Measurements from ENCODE around the gene RHBDF2. TPM values are rescaled to one million over a fixed set of nuclear protein-coding genes. Genes with fewer than 3 reads are reported as not detected.

RHBDF2 gene
- polyA plus RNA-seq, 4 donors: 2.0 to 43.2 (median 10.9) TPM

Other genes with a start within 250 kb of the RHBDF2 start
- gene UBALD2, start 236.1 kb downstream of the RHBDF2 start, polyA plus RNA-seq: 100 to 1,000 TPM in 2 of 4 donors, 10 to 100 TPM in 2; 53.1 to 118 (median 84.0) TPM
- gene QRICH2, start 193.1 kb downstream of the RHBDF2 start, polyA plus RNA-seq: 1 to 10 TPM; 2.4 to 3.0 (median 2.6) TPM
- gene PRPSAP1, start 147.5 kb downstream of the RHBDF2 start, polyA plus RNA-seq: 10 to 100 TPM; 32.2 to 46.7 (median 33.7) TPM
- gene SPHK1, start 116.8 kb downstream of the RHBDF2 start, polyA plus RNA-seq: 10 to 100 TPM in 3 of 4 donors, 1 to 10 TPM in 1; 1.0 to 12.7 (median 11.1) TPM
- 10 to 100 TPM in 2 of 4 donors, 1 to 10 TPM in 2; 5.7 to 19.7 (median 9.6) TPM for gene UBE2O, start 48.3 kb downstream of the RHBDF2 start, polyA plus RNA-seq
- under 1 TPM in 1 of 4 donors, not detected in 3; 0.18 TPM for gene AANAT, start 33.8 kb downstream of the RHBDF2 start, polyA plus RNA-seq
- gene CYGB, start 36.3 kb upstream of the RHBDF2 start, polyA plus RNA-seq: 10 to 100 TPM in 3 of 4 donors, 1 to 10 TPM in 1; 1.1 to 35.4 (median 12.0) TPM
- gene PRCD, start 38.6 kb upstream of the RHBDF2 start, polyA plus RNA-seq: 1 to 10 TPM in 3 of 4 donors, not detected in 1; 1.6 to 3.4 (median 2.2) TPM
- 1 to 10 TPM in 3 of 4 donors, not detected in 1; 1.1 to 5.3 (median 2.7) TPM for gene ST6GALNAC2, start 84.4 kb upstream of the RHBDF2 start, polyA plus RNA-seq
- gene ST6GALNAC1, start 142.3 kb upstream of the RHBDF2 start, polyA plus RNA-seq: 100 to 1,000 TPM in 1 of 4 donors, 10 to 100 TPM in 3; 18.6 to 179 (median 78.2) TPM
- 10 to 100 TPM in 3 of 4 donors, 1 to 10 TPM in 1; 3.1 to 40.1 (median 23.8) TPM for gene MXRA7, start 209.5 kb upstream of the RHBDF2 start, polyA plus RNA-seq
- 10 to 100 TPM; 24.2 to 56.6 (median 39.1) TPM for gene JMJD6, start 225.2 kb upstream of the RHBDF2 start, polyA plus RNA-seq
- gene METTL23, start 225.4 kb upstream of the RHBDF2 start, polyA plus RNA-seq: 10 to 100 TPM; 28.8 to 41.8 (median 37.7) TPM
- 100 to 1,000 TPM; 113 to 233 (median 157) TPM for gene SRSF2, start 235.9 kb upstream of the RHBDF2 start, polyA plus RNA-seq
- 10 to 100 TPM in 3 of 4 donors, 1 to 10 TPM in 1; 8.3 to 28.4 (median 15.2) TPM for gene MFSD11, start 236.7 kb upstream of the RHBDF2 start, polyA plus RNA-seq

All from small intestine (tissue), 4 donors.